HEK293 (cell line): ENCODE results near the gene SETD5.
A peak's percentile ranks its signal among the peaks of the same experiment; 100 is the strongest.

Experiments used
- EGR2 ChIP-seq: fragments of 450-650 bp; formaldehyde crosslinking; IDR thresholded peaks from 2 replicates; pipeline ENCODE4 v1.5.1; 2016; ENCODE audit warnings: low read depth, missing biosample characterization, missing genetic modification characterization
- GLI4 ChIP-seq: fragments of 450-650 bp; formaldehyde crosslinking; IDR thresholded peaks from 2 replicates; pipeline ENCODE4 v1.5.1; 2016; ENCODE audit warnings: missing biosample characterization, missing genetic modification characterization
- GLIS2 ChIP-seq: fragments of 450-650 bp; formaldehyde crosslinking; IDR thresholded peaks from 2 replicates; pipeline ENCODE4 v1.5.1; 2016; ENCODE audit warnings: missing biosample characterization, missing genetic modification characterization
- KLF16 ChIP-seq: fragments of 450-650 bp; formaldehyde crosslinking; IDR thresholded peaks from 2 replicates; pipeline ENCODE4 v1.5.1; 2017; ENCODE audit warnings: missing biosample characterization, missing genetic modification characterization
- RBAK ChIP-seq: fragments of 450-650 bp; formaldehyde crosslinking; IDR thresholded peaks from 2 replicates; pipeline ENCODE4 v1.5.1; 2016; ENCODE audit warnings: missing biosample characterization, missing genetic modification characterization
- SP2 ChIP-seq: fragments of 450-650 bp; formaldehyde crosslinking; IDR thresholded peaks from 2 replicates; pipeline ENCODE4 v1.5.1; 2016; ENCODE audit warnings: missing biosample characterization, missing genetic modification characterization
- YY2 ChIP-seq: fragments of 450-650 bp; formaldehyde crosslinking; IDR thresholded peaks from 2 replicates; pipeline ENCODE4 v1.5.1; 2016; ENCODE audit warnings: missing biosample characterization, missing genetic modification characterization
- ZBTB17 ChIP-seq: fragments of 450-650 bp; formaldehyde crosslinking; IDR thresholded peaks from 2 replicates; pipeline ENCODE4 v1.5.1; 2016; ENCODE audit warnings: missing biosample characterization, missing genetic modification characterization
- ZBTB20 ChIP-seq: fragments of 450-650 bp; formaldehyde crosslinking; IDR thresholded peaks from 2 replicates; pipeline ENCODE4 v1.5.1; 2016; ENCODE audit warnings: missing biosample characterization, missing genetic modification characterization
- ZBTB48 ChIP-seq: fragments of 450-650 bp; formaldehyde crosslinking; IDR thresholded peaks from 2 replicates; pipeline ENCODE4 v1.5.1; 2016; ENCODE audit warnings: missing biosample characterization, missing genetic modification characterization
- ZNF335 ChIP-seq: fragments of 450-650 bp; formaldehyde crosslinking; conservative IDR thresholded peaks from 2 replicates; pipeline ENCODE4 v1.5.1; 2016; ENCODE audit warnings: missing biosample characterization, missing genetic modification characterization
- ZNF394 ChIP-seq: fragments of 450-650 bp; formaldehyde crosslinking; IDR thresholded peaks from 2 replicates; pipeline ENCODE4 v1.5.1; 2016; ENCODE audit warnings: missing biosample characterization, missing genetic modification characterization, mild to moderate bottlenecking, moderate library complexity, borderline replicate concordance
- ZNF426 ChIP-seq: fragments of 450-650 bp; formaldehyde crosslinking; IDR thresholded peaks from 2 replicates; pipeline ENCODE4 v1.5.1; 2017; ENCODE audit warnings: missing biosample characterization, missing genetic modification characterization, mild to moderate bottlenecking, inconsistent platforms, moderate library complexity
- ZNF521 ChIP-seq: fragments of 450-650 bp; formaldehyde crosslinking; IDR thresholded peaks from 2 replicates; pipeline ENCODE4 v1.5.1; 2017; ENCODE audit warnings: missing biosample characterization, mild to moderate bottlenecking, missing genetic modification characterization
- ZNF548 ChIP-seq: fragments of 450-650 bp; formaldehyde crosslinking; IDR thresholded peaks from 2 replicates; pipeline ENCODE4 v1.5.1; 2016; ENCODE audit warnings: missing biosample characterization, missing genetic modification characterization
- ZNF561 ChIP-seq: fragments of 450-650 bp; IDR thresholded peaks from 2 replicates; pipeline ENCODE4 v1.5.1; 2018; ENCODE audit warnings: missing biosample characterization, missing genetic modification characterization, borderline replicate concordance
- ZNF76 ChIP-seq: fragments of 450-650 bp; formaldehyde crosslinking; IDR thresholded peaks from 2 replicates; pipeline ENCODE4; 2016; ENCODE audit warnings: low read depth, missing biosample characterization, missing genetic modification characterization, borderline replicate concordance
- ZSCAN23 ChIP-seq: fragments of 450-650 bp; formaldehyde crosslinking; IDR thresholded peaks from 2 replicates; pipeline ENCODE4 v1.5.1; 2016; ENCODE audit warnings: missing biosample characterization, missing genetic modification characterization
- TF ChIP-seq, protein P1 (sequence below): fragments of 450-650 bp; formaldehyde crosslinking; IDR thresholded peaks from 2 replicates; pipeline ENCODE4 v1.5.1; 2017; ENCODE audit warnings: missing biosample characterization, missing genetic modification characterization
- TF ChIP-seq, protein P2 (sequence below): fragments of 450-650 bp; formaldehyde crosslinking; IDR thresholded peaks from 2 replicates; pipeline ENCODE4 v1.5.1; 2016; ENCODE audit warnings: missing biosample characterization, missing genetic modification characterization
- TF ChIP-seq, protein P3 (sequence below): fragments of 450-650 bp; formaldehyde crosslinking; conservative IDR thresholded peaks from 2 replicates; pipeline ENCODE4 v1.5.1; 2016; ENCODE audit warnings: low read depth, missing biosample characterization, missing genetic modification characterization
- TF ChIP-seq, protein P4 (sequence below): fragments of 450-650 bp; formaldehyde crosslinking; IDR thresholded peaks from 2 replicates; pipeline ENCODE4 v1.5.1; 2016; ENCODE audit warnings: missing biosample characterization, missing genetic modification characterization
- TF ChIP-seq, protein P5 (sequence below): fragments of 450-650 bp; formaldehyde crosslinking; conservative IDR thresholded peaks from 2 replicates; pipeline ENCODE4 v1.5.1; 2016; ENCODE audit warnings: low read depth, missing biosample characterization, missing genetic modification characterization

Gene SETD5

DNA sequence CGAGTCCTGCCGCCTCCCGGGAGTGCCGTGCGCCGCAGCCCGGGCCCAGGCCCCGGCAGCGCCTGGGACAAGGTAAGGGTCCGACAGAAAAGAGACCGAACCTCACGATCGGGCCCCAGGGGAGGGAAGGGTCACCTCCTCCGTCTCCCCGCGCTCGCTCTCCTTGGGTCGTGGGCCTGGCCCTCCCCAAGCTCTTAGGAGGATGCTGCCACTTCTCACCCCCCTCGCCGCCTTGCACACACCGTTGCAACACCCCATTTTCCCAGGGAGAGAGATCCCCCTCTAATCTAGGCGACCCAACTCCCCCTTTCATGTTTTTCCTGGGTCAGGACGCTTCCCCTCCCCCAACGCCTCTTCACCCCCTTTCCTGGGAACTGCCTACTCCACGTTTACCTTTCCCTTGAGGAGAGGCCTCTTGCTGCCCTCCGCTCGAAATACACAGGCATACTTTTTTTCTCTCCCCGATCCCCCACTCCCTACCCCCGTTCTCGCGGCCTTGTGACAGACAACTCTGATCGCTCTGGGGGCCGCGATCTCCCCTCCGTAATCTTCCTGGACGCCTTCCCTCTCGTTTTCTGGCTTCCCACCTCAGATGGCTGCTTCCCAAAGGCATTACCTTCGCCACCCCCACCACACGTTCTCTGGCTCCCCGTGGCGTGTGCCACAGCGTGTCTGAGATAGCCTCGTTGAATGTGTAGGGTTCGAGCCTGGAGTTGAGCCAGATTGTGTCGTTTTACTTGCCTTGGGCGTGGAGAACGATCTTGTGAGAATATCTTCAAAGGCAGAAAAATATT, 688 bp downstream of the SETD5 start (continued):
- TF ChIP-seq SP2 (tag by site-specific recombination) (peak; percentile 18; the same call in 1 of the 2 replicates), RBAK (tag by site-specific recombination) (no peak), EGR2 (tag by site-specific recombination) (peak; percentile 72), ZNF521 (tag by site-specific recombination) (no peak), ZNF335 (tag by site-specific recombination) (peak; percentile 98), GLIS2 (tag by site-specific recombination) (peak; percentile 71), ZBTB17 (tag by site-specific recombination) (peak; percentile 99), KLF16 (tag by site-specific recombination) (no peak), ZBTB20 (tag by site-specific recombination) (peak; percentile 52; the same call in 1 of the 2 replicates), ZNF426 (tag by site-specific recombination) (peak; percentile 5; the same call in 1 of the 2 replicates), ZNF394 (tag by site-specific recombination) (no peak), ZSCAN23 (tag by site-specific recombination) (peak; percentile 88), YY2 (tag by site-specific recombination) (0 out of 2 replicates have a peak, but pooled peaks have one; percentile 16), ZNF548 (tag by site-specific recombination) (no peak), ZBTB48 (tag by site-specific recombination) (peak; percentile 83), ZNF561 (tag by site-specific recombination) (no peak; the same call in 1 of the 2 replicates), ZNF76 (tag by site-specific recombination) (peak; percentile 53; the same call in 1 of the 2 replicates), GLI4 (tag by site-specific recombination) (no peak)
- TF ChIP-seq, protein P1, sequence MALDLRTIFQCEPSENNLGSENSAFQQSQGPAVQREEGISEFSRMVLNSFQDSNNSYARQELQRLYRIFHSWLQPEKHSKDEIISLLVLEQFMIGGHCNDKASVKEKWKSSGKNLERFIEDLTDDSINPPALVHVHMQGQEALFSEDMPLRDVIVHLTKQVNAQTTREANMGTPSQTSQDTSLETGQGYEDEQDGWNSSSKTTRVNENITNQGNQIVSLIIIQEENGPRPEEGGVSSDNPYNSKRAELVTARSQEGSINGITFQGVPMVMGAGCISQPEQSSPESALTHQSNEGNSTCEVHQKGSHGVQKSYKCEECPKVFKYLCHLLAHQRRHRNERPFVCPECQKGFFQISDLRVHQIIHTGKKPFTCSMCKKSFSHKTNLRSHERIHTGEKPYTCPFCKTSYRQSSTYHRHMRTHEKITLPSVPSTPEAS (tag by site-specific recombination) = peak; percentile 6; the same call in 1 of the 2 replicates
- TF ChIP-seq, protein P2, sequence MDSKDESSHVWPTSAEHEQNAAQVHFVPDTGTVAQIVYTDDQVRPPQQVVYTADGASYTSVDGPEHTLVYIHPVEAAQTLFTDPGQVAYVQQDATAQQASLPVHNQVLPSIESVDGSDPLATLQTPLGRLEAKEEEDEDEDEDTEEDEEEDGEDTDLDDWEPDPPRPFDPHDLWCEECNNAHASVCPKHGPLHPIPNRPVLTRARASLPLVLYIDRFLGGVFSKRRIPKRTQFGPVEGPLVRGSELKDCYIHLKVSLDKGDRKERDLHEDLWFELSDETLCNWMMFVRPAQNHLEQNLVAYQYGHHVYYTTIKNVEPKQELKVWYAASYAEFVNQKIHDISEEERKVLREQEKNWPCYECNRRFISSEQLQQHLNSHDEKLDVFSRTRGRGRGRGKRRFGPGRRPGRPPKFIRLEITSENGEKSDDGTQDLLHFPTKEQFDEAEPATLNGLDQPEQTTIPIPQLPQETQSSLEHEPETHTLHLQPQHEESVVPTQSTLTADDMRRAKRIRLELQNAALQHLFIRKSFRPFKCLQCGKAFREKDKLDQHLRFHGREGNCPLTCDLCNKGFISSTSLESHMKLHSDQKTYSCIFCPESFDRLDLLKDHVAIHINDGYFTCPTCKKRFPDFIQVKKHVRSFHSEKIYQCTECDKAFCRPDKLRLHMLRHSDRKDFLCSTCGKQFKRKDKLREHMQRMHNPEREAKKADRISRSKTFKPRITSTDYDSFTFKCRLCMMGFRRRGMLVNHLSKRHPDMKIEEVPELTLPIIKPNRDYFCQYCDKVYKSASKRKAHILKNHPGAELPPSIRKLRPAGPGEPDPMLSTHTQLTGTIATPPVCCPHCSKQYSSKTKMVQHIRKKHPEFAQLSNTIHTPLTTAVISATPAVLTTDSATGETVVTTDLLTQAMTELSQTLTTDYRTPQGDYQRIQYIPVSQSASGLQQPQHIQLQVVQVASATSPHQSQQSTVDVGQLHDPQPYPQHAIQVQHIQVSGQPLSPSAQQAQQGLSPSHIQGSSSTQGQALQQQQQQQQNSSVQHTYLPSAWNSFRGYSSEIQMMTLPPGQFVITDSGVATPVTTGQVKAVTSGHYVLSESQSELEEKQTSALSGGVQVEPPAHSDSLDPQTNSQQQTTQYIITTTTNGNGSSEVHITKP (tag by site-specific recombination) = peak; percentile 83
- TF ChIP-seq, protein P3, sequence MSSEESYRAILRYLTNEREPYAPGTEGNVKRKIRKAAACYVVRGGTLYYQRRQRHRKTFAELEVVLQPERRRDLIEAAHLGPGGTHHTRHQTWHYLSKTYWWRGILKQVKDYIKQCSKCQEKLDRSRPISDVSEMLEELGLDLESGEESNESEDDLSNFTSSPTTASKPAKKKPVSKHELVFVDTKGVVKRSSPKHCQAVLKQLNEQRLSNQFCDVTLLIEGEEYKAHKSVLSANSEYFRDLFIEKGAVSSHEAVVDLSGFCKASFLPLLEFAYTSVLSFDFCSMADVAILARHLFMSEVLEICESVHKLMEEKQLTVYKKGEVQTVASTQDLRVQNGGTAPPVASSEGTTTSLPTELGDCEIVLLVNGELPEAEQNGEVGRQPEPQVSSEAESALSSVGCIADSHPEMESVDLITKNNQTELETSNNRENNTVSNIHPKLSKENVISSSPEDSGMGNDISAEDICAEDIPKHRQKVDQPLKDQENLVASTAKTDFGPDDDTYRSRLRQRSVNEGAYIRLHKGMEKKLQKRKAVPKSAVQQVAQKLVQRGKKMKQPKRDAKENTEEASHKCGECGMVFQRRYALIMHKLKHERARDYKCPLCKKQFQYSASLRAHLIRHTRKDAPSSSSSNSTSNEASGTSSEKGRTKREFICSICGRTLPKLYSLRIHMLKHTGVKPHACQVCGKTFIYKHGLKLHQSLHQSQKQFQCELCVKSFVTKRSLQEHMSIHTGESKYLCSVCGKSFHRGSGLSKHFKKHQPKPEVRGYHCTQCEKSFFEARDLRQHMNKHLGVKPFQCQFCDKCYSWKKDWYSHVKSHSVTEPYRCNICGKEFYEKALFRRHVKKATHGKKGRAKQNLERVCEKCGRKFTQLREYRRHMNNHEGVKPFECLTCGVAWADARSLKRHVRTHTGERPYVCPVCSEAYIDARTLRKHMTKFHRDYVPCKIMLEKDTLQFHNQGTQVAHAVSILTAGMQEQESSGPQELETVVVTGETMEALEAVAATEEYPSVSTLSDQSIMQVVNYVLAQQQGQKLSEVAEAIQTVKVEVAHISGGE (tag by site-specific recombination) = peak; percentile 33; the same call in 1 of the 2 replicates
- TF ChIP-seq, protein P4, sequence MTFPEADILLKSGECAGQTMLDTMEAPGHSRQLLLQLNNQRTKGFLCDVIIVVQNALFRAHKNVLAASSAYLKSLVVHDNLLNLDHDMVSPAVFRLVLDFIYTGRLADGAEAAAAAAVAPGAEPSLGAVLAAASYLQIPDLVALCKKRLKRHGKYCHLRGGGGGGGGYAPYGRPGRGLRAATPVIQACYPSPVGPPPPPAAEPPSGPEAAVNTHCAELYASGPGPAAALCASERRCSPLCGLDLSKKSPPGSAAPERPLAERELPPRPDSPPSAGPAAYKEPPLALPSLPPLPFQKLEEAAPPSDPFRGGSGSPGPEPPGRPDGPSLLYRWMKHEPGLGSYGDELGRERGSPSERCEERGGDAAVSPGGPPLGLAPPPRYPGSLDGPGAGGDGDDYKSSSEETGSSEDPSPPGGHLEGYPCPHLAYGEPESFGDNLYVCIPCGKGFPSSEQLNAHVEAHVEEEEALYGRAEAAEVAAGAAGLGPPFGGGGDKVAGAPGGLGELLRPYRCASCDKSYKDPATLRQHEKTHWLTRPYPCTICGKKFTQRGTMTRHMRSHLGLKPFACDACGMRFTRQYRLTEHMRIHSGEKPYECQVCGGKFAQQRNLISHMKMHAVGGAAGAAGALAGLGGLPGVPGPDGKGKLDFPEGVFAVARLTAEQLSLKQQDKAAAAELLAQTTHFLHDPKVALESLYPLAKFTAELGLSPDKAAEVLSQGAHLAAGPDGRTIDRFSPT (tag by site-specific recombination) = no peak
- TF ChIP-seq, protein P5, sequence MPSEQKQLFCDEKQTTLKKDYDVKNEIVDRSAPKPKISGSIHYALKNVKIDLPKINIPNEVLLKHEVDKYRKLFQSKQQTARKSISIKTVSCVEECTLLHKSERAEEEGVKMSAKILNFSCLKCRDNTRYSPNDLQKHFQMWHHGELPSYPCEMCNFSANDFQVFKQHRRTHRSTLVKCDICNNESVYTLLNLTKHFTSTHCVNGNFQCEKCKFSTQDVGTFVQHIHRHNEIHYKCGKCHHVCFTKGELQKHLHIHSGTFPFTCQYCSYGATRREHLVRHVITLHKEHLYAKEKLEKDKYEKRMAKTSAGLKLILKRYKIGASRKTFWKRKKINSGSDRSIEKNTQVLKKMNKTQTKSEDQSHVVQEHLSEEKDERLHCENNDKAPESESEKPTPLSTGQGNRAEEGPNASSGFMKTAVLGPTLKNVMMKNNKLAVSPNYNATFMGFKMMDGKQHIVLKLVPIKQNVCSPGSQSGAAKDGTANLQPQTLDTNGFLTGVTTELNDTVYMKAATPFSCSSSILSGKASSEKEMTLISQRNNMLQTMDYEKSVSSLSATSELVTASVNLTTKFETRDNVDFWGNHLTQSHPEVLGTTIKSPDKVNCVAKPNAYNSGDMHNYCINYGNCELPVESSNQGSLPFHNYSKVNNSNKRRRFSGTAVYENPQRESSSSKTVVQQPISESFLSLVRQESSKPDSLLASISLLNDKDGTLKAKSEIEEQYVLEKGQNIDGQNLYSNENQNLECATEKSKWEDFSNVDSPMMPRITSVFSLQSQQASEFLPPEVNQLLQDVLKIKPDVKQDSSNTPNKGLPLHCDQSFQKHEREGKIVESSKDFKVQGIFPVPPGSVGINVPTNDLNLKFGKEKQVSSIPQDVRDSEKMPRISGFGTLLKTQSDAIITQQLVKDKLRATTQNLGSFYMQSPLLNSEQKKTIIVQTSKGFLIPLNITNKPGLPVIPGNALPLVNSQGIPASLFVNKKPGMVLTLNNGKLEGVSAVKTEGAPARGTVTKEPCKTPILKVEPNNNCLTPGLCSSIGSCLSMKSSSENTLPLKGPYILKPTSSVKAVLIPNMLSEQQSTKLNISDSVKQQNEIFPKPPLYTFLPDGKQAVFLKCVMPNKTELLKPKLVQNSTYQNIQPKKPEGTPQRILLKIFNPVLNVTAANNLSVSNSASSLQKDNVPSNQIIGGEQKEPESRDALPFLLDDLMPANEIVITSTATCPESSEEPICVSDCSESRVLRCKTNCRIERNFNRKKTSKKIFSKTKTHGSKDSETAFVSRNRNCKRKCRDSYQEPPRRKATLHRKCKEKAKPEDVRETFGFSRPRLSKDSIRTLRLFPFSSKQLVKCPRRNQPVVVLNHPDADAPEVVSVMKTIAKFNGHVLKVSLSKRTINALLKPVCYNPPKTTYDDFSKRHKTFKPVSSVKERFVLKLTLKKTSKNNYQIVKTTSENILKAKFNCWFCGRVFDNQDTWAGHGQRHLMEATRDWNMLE (tag by site-specific recombination) = 0 out of 2 replicates have a peak, but pooled peaks have one; percentile 10
